ENCODE data around the gene CHST6. TPM values are rescaled to one million over a fixed set of nuclear protein-coding genes. Genes with fewer than 3 reads are reported as not detected.

CHST6 gene
- total and polyA plus RNA-seq, 2 donors (not counting 1 experiment from before 2014, with no cell fraction given), result 0.17 TPM; not detected in 1

- Mint-ChIP-seq H3K4me1 (peaks cover 20% of the 10 kb centered on the region), H3K9me3 (ENCODE audit: insufficient read depth) (no peaks in the 10 kb centered on the region), H3K4me3 (peak within 1 kb of the TSS; percentile 88), H3K27ac (peak within 1 kb of the TSS; percentile 95), H3K27me3 (no peaks in the 10 kb centered on the region)
- TF ChIP-seq, protein P1, sequence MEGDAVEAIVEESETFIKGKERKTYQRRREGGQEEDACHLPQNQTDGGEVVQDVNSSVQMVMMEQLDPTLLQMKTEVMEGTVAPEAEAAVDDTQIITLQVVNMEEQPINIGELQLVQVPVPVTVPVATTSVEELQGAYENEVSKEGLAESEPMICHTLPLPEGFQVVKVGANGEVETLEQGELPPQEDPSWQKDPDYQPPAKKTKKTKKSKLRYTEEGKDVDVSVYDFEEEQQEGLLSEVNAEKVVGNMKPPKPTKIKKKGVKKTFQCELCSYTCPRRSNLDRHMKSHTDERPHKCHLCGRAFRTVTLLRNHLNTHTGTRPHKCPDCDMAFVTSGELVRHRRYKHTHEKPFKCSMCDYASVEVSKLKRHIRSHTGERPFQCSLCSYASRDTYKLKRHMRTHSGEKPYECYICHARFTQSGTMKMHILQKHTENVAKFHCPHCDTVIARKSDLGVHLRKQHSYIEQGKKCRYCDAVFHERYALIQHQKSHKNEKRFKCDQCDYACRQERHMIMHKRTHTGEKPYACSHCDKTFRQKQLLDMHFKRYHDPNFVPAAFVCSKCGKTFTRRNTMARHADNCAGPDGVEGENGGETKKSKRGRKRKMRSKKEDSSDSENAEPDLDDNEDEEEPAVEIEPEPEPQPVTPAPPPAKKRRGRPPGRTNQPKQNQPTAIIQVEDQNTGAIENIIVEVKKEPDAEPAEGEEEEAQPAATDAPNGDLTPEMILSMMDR (IDR thresholded peaks at IDR 0.05), result no peak
- TF ChIP-seq EZH2 (IDR thresholded peaks at IDR 0.05; ENCODE audit: borderline replicate concordance, insufficient read depth, low read depth, low read length, poor library complexity, severe bottlenecking), result no peak
- DNase-seq, result peak; percentile 98
- H3K9me3 ChIP-seq (ENCODE audit: control extremely low read depth in 1 of 3, control insufficient read depth in 2 of 3, insufficient read depth in 1 of 3, low read length in 2 of 3), result no peaks in the 10 kb centered on the region
- H3K4me3 ChIP-seq (ENCODE audit: control extremely low read depth in 1 of 5, extremely low read depth in 1 of 5, insufficient read depth in 1 of 5, low read depth in 2 of 5, low read length in 4 of 5), result peak within 1 kb of the TSS; percentile 94 to 100 (median 95)
- peak; percentile 86 for ATAC-seq (ENCODE audit: low read depth)
- H3K4me1 ChIP-seq (ENCODE audit: control insufficient read depth in 2 of 2, insufficient read depth in 2 of 2, low read length in 2 of 2), result peaks cover 7 to 15% of the 10 kb centered on the region in 2 donors
- peaks cover 40% of the 10 kb centered on the region for H3K79me2 ChIP-seq (ENCODE audit: control insufficient read depth, insufficient read depth, low read length)
- CTCF ChIA-PET, result interaction anchor here (1.0 to 3.1 kb wide), 11 partner anchors 12 to 332 kb away, joined by 3 to 41 read pairs (median 3); partner anchors contain the start of genes ADAT1, KARS1, TERF2IP and TMEM170A
- H3K27me3 ChIP-seq (replicated peaks in 1 of 4; ENCODE audit: control extremely low read depth in 1 of 4, control insufficient read depth in 3 of 4, insufficient read depth in 4 of 4, low read length in 3 of 4), result no peaks in the 10 kb centered on the region
- H4K20me1 ChIP-seq (ENCODE audit: control insufficient read depth, insufficient read depth, low read length, poor library complexity, severe bottlenecking), result no peaks in the 10 kb centered on the region
- intact Hi-C loops (cut with micrococcal nuclease), result loop anchor here (1.0 to 2.0 kb wide), 12 partner anchors 31 to 766 kb away; partner anchors contain the start of genes ADAT1, KARS1, RFWD3 and TERF2IP
- H3K27ac ChIP-seq (ENCODE audit: low read length in 2 of 2), result peak within 1 kb of the TSS; percentile 91 to 99
- 1% methylated on average over 75 of the region's 85 CpGs for WGBS (ENCODE audit: insufficient coverage)
- POLR2A ChIA-PET, result interaction anchor here (0.7 to 2.4 kb wide), 8 partner anchors 12 to 215 kb away, joined by 3 to 14 read pairs (median 4); partner anchors contain the start of genes ADAT1, GABARAPL2, KARS1 and TERF2IP
- peak within 1 kb of the TSS; percentile 99 for H3K9ac ChIP-seq (ENCODE audit: low read length)
- peak within 1 kb of the TSS; percentile 89 for H3K4me2 ChIP-seq (replicated peaks; ENCODE audit: low read depth, low read length, poor library complexity, severe bottlenecking)
- peak within 1 kb of the TSS; percentile 97 for H2AFZ ChIP-seq (ENCODE audit: insufficient read depth, low read depth, low read length, poor library complexity, severe bottlenecking)
- H3K36me3 ChIP-seq (replicated peaks in 1 of 2; ENCODE audit: control extremely low read depth in 1 of 2, control insufficient read depth in 1 of 2, extremely low read depth in 1 of 2, insufficient read depth in 2 of 2, low read length in 1 of 2), result no peaks in the 10 kb centered on the region
Observed at GRCh38 chr16:75432828-75433731, 62.2 kb downstream of the CHST6 start, which contains the start of gene CFDP1. CFDP1 (minus strand) TSS chr16:75433503; CDS start chr16:75433352, 151 bp downstream.

All from B cell (primary cell).